HEK293 (cell line): ENCODE measurements around the gene TRIM50.
A peak's percentile ranks its signal among the peaks of the same experiment; 100 is the strongest.
"Not testable (repeated sequence)": the region's sequence is repeated elsewhere in the genome, so short reads cannot be mapped to it uniquely, and the experiment has no call there.

ENCODE experiments used
- CTCF ChIA-PET: fragments of 350-600 bp; formaldehyde crosslinking; extraction: SDS; loops from one replicate; lab custom pipeline; 2021; ENCODE audit warnings: antibody characterized with exemption; lab: Yijun Ruan, JAX
- POLR2A ChIA-PET: fragments of 300-600 bp; formaldehyde crosslinking; extraction: SDS; loops from one replicate; lab custom pipeline; 2020; ENCODE audit warnings: antibody characterized with exemption, inconsistent platforms; lab: Yijun Ruan, JAX
- H3K27ac ChIP-seq: fragments of 200-500 bp; sonication (Bioruptor generic); 2 replicates; pipeline ENCODE4 v1.5.1; 2014; ENCODE audit warnings: low read depth, low read length, control low read depth, inconsistent platforms; ENCODE audit errors: extremely low read depth
- H3K36me3 ChIP-seq, 2 experiments: fragments of 200-500 bp in 1 of 2; sonication (Bioruptor generic) in 1 of 2; 1 replicate in 1 of 2; 2 replicates in 1 of 2; pipeline ENCODE4 v1.5.1; 2014 to 2017; ENCODE audit warnings: inconsistent platforms in 2 of 2, low read length in 2 of 2; ENCODE audit not compliant: control insufficient read depth in 2 of 2, insufficient read depth in 1 of 2
- H3K4me1 ChIP-seq: fragments of 200-500 bp; sonication (Bioruptor generic); 2 replicates; pipeline ENCODE4 v1.5.1; 2014; ENCODE audit warnings: mild to moderate bottlenecking, low read length, inconsistent platforms; ENCODE audit not compliant: control insufficient read depth, insufficient read depth
- H3K4me3 ChIP-seq: 2 replicates; pipeline ENCODE4 v1.5.1; 2011; ENCODE audit warnings: low read depth, mild to moderate bottlenecking, control low read depth, low read length, moderate library complexity
- H3K9me3 ChIP-seq: fragments of 200-500 bp; sonication (Bioruptor generic); 2 replicates; pipeline ENCODE4 v1.5.1; 2014; ENCODE audit warnings: low read depth, low read length, inconsistent platforms; ENCODE audit not compliant: control insufficient read depth, insufficient read depth
- GLIS1 ChIP-seq: fragments of 450-650 bp; formaldehyde crosslinking; IDR thresholded peaks from 2 replicates; pipeline ENCODE4 v1.5.1; 2016; ENCODE audit warnings: missing biosample characterization, missing genetic modification characterization
- HOXC10 ChIP-seq: sonication (generic); formaldehyde crosslinking; IDR thresholded peaks from 2 replicates; pipeline ENCODE4 v1.8.1; 2023; ENCODE audit warnings: mild to moderate bottlenecking, missing genetic modification reagents
- KLF16 ChIP-seq: fragments of 450-650 bp; formaldehyde crosslinking; IDR thresholded peaks from 2 replicates; pipeline ENCODE4 v1.5.1; 2017; ENCODE audit warnings: missing biosample characterization, missing genetic modification characterization
- KLF7 ChIP-seq: fragments of 450-650 bp; formaldehyde crosslinking; IDR thresholded peaks from 2 replicates; pipeline ENCODE4 v1.5.1; 2016; ENCODE audit warnings: missing biosample characterization, missing genetic modification characterization, borderline replicate concordance
- MZF1 ChIP-seq: fragments of 450-650 bp; formaldehyde crosslinking; IDR thresholded peaks from 2 replicates; pipeline ENCODE4 v1.5.1; 2017; ENCODE audit warnings: missing biosample characterization, missing genetic modification characterization, borderline replicate concordance
- RBAK ChIP-seq: fragments of 450-650 bp; formaldehyde crosslinking; IDR thresholded peaks from 2 replicates; pipeline ENCODE4 v1.5.1; 2016; ENCODE audit warnings: missing biosample characterization, missing genetic modification characterization
- SP3 ChIP-seq: fragments of 450-650 bp; formaldehyde crosslinking; IDR thresholded peaks from 2 replicates; pipeline ENCODE4 v1.5.1; 2016; ENCODE audit warnings: missing biosample characterization, missing genetic modification characterization
- ZBTB17 ChIP-seq: fragments of 450-650 bp; formaldehyde crosslinking; IDR thresholded peaks from 2 replicates; pipeline ENCODE4 v1.5.1; 2016; ENCODE audit warnings: missing biosample characterization, missing genetic modification characterization
- ZNF121 ChIP-seq: fragments of 450-650 bp; formaldehyde crosslinking; IDR thresholded peaks from 2 replicates; pipeline ENCODE4 v1.5.1; 2016; ENCODE audit warnings: missing biosample characterization, missing genetic modification characterization
- ZNF133 ChIP-seq: fragments of 450-650 bp; formaldehyde crosslinking; IDR thresholded peaks from 2 replicates; pipeline ENCODE4 v1.5.1; 2016; ENCODE audit warnings: missing biosample characterization, missing genetic modification characterization
- ZNF146 ChIP-seq: fragments of 450-650 bp; formaldehyde crosslinking; IDR thresholded peaks from 2 replicates; pipeline ENCODE4 v1.5.1; 2016; ENCODE audit warnings: missing biosample characterization, missing genetic modification characterization
- ZNF169 ChIP-seq: fragments of 450-650 bp; formaldehyde crosslinking; IDR thresholded peaks from 2 replicates; pipeline ENCODE4 v1.5.1; 2016; ENCODE audit warnings: missing biosample characterization, missing genetic modification characterization
- ZNF174 ChIP-seq: fragments of 450-650 bp; formaldehyde crosslinking; IDR thresholded peaks from 2 replicates; pipeline ENCODE4 v1.5.0; 2017; ENCODE audit warnings: missing biosample characterization, mild to moderate bottlenecking, missing genetic modification characterization
- ZNF202 ChIP-seq: fragments of 450-650 bp; formaldehyde crosslinking; IDR thresholded peaks from 2 replicates; pipeline ENCODE4 v1.5.1; 2016; ENCODE audit warnings: missing biosample characterization, missing genetic modification characterization, borderline replicate concordance
- ZNF280C ChIP-seq: fragments of 450-650 bp; formaldehyde crosslinking; IDR thresholded peaks from 2 replicates; pipeline ENCODE4 v1.5.1; 2016; ENCODE audit warnings: missing biosample characterization, missing genetic modification characterization
- ZNF302 ChIP-seq: fragments of 450-650 bp; formaldehyde crosslinking; IDR thresholded peaks from 2 replicates; pipeline ENCODE4 v1.5.1; 2016; ENCODE audit warnings: missing biosample characterization, missing genetic modification characterization, low read depth
- ZNF311 ChIP-seq: fragments of 450-650 bp; formaldehyde crosslinking; IDR thresholded peaks from 2 replicates; pipeline ENCODE4 v1.5.1; 2017; ENCODE audit warnings: missing biosample characterization, missing genetic modification characterization, borderline replicate concordance
- ZNF423 ChIP-seq: fragments of 450-650 bp; formaldehyde crosslinking; IDR thresholded peaks from 2 replicates; pipeline ENCODE4 v1.5.1; 2016; ENCODE audit warnings: missing biosample characterization, missing genetic modification characterization
- ZSCAN23 ChIP-seq: fragments of 450-650 bp; formaldehyde crosslinking; IDR thresholded peaks from 2 replicates; pipeline ENCODE4 v1.5.1; 2016; ENCODE audit warnings: missing biosample characterization, missing genetic modification characterization
- TF ChIP-seq, protein P1 (sequence below): fragments of 450-650 bp; formaldehyde crosslinking; IDR thresholded peaks from 2 replicates; pipeline ENCODE4 v1.5.1; 2016; ENCODE audit warnings: missing biosample characterization, missing genetic modification characterization, borderline replicate concordance

The TRIM50 gene

DNA sequence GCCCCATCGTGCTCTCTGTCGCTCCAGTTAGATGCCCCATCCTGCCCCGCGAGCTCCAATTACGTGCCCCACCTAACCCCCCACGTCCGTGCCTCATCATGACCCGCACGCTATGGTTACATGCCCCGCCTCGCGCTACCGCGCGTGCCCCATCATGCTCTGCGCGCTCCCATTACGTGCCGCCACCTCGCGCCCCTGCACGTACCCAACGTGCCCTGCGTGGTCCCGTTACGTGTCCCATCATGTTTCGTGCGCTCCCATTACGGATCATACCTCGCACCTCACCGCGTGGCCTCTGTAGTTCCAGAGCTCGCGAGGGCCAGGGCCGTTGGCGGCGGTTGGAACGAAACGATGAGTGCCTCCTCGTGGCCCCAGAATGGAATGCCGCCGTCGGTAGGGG, at the start of gene TRIM50, which contains the start of gene FKBP6:
Gene TRIM50 (minus strand): TSS at position 161 of the 400 bp plus-strand sequence. CDS start 3,295 bp downstream, outside the sequence.
Gene FKBP6 (plus strand): TSS at position 240 of the 400 bp plus-strand sequence. CDS start 268 bp downstream, outside the sequence.
- POLR2A ChIA-PET, H3K27ac ChIP-seq, H3K4me1 ChIP-seq, H3K36me3 ChIP-seq, CTCF ChIA-PET, H3K4me3 ChIP-seq, H3K9me3 ChIP-seq: not testable (repeated sequence)
- TF ChIP-seq ZNF202, result 0 out of 2 replicates have a peak, but pooled peaks have one; percentile 19

GRCh38 chr7:73376671-73377412, 49.0 kb upstream of the TRIM50 start:
- Histone ChIP-seq H3K36me3 (no peaks in the 10 kb centered on the region), H3K27ac (no peak overlapping the region), H3K4me3 (no peak overlapping the region), H3K9me3 (no peaks in the 10 kb centered on the region), H3K4me1 (no peaks in the 10 kb centered on the region)
- CTCF ChIA-PET, result no interaction called here
- TF ChIP-seq ZNF302 (tag by site-specific recombination), result no peak
- peak; percentile 9; the same call in 1 of the 2 replicates for TF ChIP-seq GLIS1
- no peak for TF ChIP-seq ZNF423 (tag by site-specific recombination)
- TF ChIP-seq KLF16, result no peak
- TF ChIP-seq ZNF280C (tag by site-specific recombination), result no peak
- POLR2A ChIA-PET, result no interaction called here

- H3K9me3 ChIP-seq, CTCF ChIA-PET, POLR2A ChIA-PET: not testable (repeated sequence)
Observed at GRCh38 chr7:73376262-73376661, 48.4 kb upstream of the TRIM50 start.

GRCh38 chr7:73373741-73374140, 45.9 kb upstream of the TRIM50 start:
- ChIA-PET POLR2A (no interaction called here), CTCF (no interaction called here)
- H3K36me3 ChIP-seq, result no peaks in the 10 kb centered on the region
- H3K9me3 ChIP-seq, result no peaks in the 10 kb centered on the region
- H3K27ac ChIP-seq, result no peak overlapping the region
- no peak overlapping the region for H3K4me3 ChIP-seq
- H3K4me1 ChIP-seq, result no peaks in the 10 kb centered on the region
- TF ChIP-seq ZBTB17 (tag by site-specific recombination) (no peak), ZNF311 (no peak), HOXC10 (CRISPR knock-in tag) (no peak), ZNF169 (tag by site-specific recombination) (no peak), ZNF133 (tag by site-specific recombination) (no peak), SP3 (tag by site-specific recombination) (no peak), ZNF146 (tag by site-specific recombination) (no peak), KLF7 (no peak), ZNF174 (tag by site-specific recombination) (no peak), ZNF121 (tag by site-specific recombination) (no peak), ZSCAN23 (tag by site-specific recombination) (no peak), RBAK (tag by site-specific recombination) (no peak), MZF1 (tag by site-specific recombination) (no peak)
- TF ChIP-seq, protein P1, sequence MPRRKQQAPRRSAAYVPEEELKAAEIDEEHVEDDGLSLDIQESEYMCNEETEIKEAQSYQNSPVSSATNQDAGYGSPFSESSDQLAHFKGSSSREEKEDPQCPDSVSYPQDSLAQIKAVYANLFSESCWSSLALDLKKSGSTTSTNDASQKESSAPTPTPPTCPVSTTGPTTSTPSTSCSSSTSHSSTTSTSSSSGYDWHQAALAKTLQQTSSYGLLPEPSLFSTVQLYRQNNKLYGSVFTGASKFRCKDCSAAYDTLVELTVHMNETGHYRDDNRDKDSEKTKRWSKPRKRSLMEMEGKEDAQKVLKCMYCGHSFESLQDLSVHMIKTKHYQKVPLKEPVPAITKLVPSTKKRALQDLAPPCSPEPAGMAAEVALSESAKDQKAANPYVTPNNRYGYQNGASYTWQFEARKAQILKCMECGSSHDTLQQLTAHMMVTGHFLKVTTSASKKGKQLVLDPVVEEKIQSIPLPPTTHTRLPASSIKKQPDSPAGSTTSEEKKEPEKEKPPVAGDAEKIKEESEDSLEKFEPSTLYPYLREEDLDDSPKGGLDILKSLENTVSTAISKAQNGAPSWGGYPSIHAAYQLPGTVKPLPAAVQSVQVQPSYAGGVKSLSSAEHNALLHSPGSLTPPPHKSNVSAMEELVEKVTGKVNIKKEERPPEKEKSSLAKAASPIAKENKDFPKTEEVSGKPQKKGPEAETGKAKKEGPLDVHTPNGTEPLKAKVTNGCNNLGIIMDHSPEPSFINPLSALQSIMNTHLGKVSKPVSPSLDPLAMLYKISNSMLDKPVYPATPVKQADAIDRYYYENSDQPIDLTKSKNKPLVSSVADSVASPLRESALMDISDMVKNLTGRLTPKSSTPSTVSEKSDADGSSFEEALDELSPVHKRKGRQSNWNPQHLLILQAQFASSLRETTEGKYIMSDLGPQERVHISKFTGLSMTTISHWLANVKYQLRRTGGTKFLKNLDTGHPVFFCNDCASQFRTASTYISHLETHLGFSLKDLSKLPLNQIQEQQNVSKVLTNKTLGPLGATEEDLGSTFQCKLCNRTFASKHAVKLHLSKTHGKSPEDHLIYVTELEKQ (tag by site-specific recombination), result no peak

More at GRCh38 chr7:73376262-73376661, 48.4 kb upstream of the TRIM50 start:
- H3K4me1 ChIP-seq, H3K27ac ChIP-seq, H3K4me3 ChIP-seq, H3K36me3 ChIP-seq: not testable (repeated sequence)
